ENCODE measurements around the gene FUCA2.

Gene FUCA2

GRCh38 chr6:143490244-143490643 lies 21.3 kb downstream of the FUCA2 start:
- TF ChIP-seq, protein P1, sequence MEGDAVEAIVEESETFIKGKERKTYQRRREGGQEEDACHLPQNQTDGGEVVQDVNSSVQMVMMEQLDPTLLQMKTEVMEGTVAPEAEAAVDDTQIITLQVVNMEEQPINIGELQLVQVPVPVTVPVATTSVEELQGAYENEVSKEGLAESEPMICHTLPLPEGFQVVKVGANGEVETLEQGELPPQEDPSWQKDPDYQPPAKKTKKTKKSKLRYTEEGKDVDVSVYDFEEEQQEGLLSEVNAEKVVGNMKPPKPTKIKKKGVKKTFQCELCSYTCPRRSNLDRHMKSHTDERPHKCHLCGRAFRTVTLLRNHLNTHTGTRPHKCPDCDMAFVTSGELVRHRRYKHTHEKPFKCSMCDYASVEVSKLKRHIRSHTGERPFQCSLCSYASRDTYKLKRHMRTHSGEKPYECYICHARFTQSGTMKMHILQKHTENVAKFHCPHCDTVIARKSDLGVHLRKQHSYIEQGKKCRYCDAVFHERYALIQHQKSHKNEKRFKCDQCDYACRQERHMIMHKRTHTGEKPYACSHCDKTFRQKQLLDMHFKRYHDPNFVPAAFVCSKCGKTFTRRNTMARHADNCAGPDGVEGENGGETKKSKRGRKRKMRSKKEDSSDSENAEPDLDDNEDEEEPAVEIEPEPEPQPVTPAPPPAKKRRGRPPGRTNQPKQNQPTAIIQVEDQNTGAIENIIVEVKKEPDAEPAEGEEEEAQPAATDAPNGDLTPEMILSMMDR (IDR thresholded peaks at IDR 0.05; ENCODE audit: borderline replicate concordance, control extremely low read depth, extremely low read depth, insufficient read depth, missing control alignments) = no peak
- in situ Hi-C loops (cut with MboI; ENCODE audit: low sequenced_read_pairs, unreplicated experiment) = no loop called here
- DNase-seq (ENCODE audit: low spot score) = no peak

DNA sequence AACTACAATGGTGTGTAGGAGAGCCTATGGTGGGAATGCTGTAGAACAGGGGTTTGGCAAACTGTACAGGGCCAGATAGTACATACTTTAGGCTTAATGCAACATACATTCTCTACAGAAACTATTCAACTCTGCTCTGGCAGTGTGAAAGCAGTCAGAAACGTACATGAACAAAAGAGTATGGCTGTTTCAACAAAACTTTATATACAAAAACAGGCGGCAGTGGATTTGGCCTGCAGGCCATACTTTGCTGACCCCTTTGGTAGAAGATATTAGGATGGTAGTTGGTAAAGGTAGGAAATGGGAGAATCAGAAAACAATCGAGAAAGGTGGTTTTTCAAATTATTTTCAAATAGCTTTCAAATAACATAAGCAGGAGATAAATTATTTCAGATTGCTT lies 24.8 kb downstream of the FUCA2 start:
- in situ Hi-C loops (cut with MboI; ENCODE audit: low sequenced_read_pairs, unreplicated experiment) = no loop called here
- TF ChIP-seq, protein P1 (IDR thresholded peaks at IDR 0.05; ENCODE audit: borderline replicate concordance, control extremely low read depth, extremely low read depth, insufficient read depth, missing control alignments) = no peak
- no peak for DNase-seq (ENCODE audit: low spot score)

GRCh38 chr6:143485967-143486366 lies 25.6 kb downstream of the FUCA2 start:
- no peak for DNase-seq (ENCODE audit: low spot score)
- TF ChIP-seq, protein P1 (IDR thresholded peaks at IDR 0.05; ENCODE audit: borderline replicate concordance, control extremely low read depth, extremely low read depth, insufficient read depth, missing control alignments) = no peak
- in situ Hi-C loops (cut with MboI; ENCODE audit: low sequenced_read_pairs, unreplicated experiment) = no loop called here

DNA sequence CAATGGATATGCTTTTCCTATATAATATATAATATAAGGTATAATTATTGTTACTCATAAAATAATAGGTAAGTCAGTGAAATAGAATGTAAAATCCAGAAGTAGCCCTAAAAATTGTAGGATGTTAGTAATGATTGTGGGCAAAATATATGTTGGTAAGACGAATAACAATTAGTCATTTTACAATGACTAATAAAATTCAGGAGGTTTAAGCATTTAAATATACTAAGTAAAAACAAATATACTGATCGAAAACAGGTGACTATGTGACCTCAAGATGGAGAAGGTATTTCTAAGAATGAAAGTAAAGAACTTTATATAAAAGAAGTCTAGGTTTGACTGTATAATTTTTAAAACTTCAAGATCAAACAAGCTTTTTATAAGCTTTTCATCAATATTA lies 28.9 kb downstream of the FUCA2 start:
- in situ Hi-C loops (cut with MboI; ENCODE audit: low sequenced_read_pairs, unreplicated experiment) = no loop called here
- DNase-seq (ENCODE audit: low spot score) = no peak
- TF ChIP-seq, protein P1 (IDR thresholded peaks at IDR 0.05; ENCODE audit: borderline replicate concordance, control extremely low read depth, extremely low read depth, insufficient read depth, missing control alignments) = no peak

GRCh38 chr6:143478479-143479062 lies 32.9 kb downstream of the FUCA2 start:
- DNase-seq (ENCODE audit: low spot score) = no peak

GRCh38 chr6:143476545-143476944 lies 35.0 kb downstream of the FUCA2 start:
- DNase-seq (ENCODE audit: low spot score) = no peak
- TF ChIP-seq, protein P1 (IDR thresholded peaks at IDR 0.05; ENCODE audit: borderline replicate concordance, control extremely low read depth, extremely low read depth, insufficient read depth, missing control alignments) = no peak
- in situ Hi-C loops (cut with MboI; ENCODE audit: low sequenced_read_pairs, unreplicated experiment) = no loop called here

More at GRCh38 chr6:143478479-143479062, 32.9 kb downstream of the FUCA2 start:
- in situ Hi-C loops (cut with MboI; ENCODE audit: low sequenced_read_pairs, unreplicated experiment) = no loop called here
- TF ChIP-seq, protein P1 (IDR thresholded peaks at IDR 0.05; ENCODE audit: borderline replicate concordance, control extremely low read depth, extremely low read depth, insufficient read depth, missing control alignments) = no peak
